Mesenteric fat pad (tissue), 1 donor: ENCODE data around the gene BTG4. TPM values are rescaled to one million over a fixed set of nuclear protein-coding genes. Genes with fewer than 3 reads are reported as not detected.

ENCODE experiments used
- microRNA-seq: library from miRNA; unstranded; fragments of <30 nt; microRNA quantifications from one replicate; pipeline ENCODE4 v1.2.0, GENCODE V29; 2020; ENCODE audit warnings: borderline number of aligned reads
- total RNA-seq: library from RNA; stranded (reverse); fragmentation: NEBNext Ultra II Directional; extraction: Animal tissue kit (Norgen Biotek cat#: 25700); gene quantifications from one replicate; pipeline ENCODE4 v1.2.1, GENCODE V29; 2021
- donor health status: DM: yes; HTN: yes; CAD: no.

The BTG4 gene
- total RNA-seq, 1 donor from 2014 or later: not detected

Small RNA genes within 50 kb of the gene (microRNA-seq; reads per million reads assigned to microRNA genes)
- 2.9 reads per million for gene MIR34B
- gene MIR34C: 167 reads per million, percentile 54 among the genes with 10 or more reads in this experiment

Other genes with a start within 250 kb of the BTG4 start
- gene POU2AF3, start 213.8 kb downstream of the BTG4 start, total RNA-seq: 0.58 TPM
- 0.10 TPM for gene POU2AF1, start 133.1 kb downstream of the BTG4 start, total RNA-seq
- not detected for gene HOATZ, start 2.4 kb upstream of the BTG4 start, total RNA-seq
- 7.1 TPM for gene LAYN, start 28.3 kb upstream of the BTG4 start, total RNA-seq
- gene SIK2, start 90.1 kb upstream of the BTG4 start, total RNA-seq: 174 TPM